Glomerular endothelial cell (primary cell): ENCODE measurements around the gene KIFC3. TPM values are rescaled to one million over a fixed set of nuclear protein-coding genes. Genes with fewer than 3 reads are reported as not detected.
"Not testable (repeated sequence)": the region's sequence is repeated elsewhere in the genome, so short reads cannot be mapped to it uniquely, and the experiment has no call there.

ENCODE experiments used
- DNase-seq: peaks from one replicate; pipeline ENCODE4 v3.0.0-alpha.2; 2011; ENCODE audit warnings: low read depth, low spot score; ENCODE audit errors: extremely low read depth
- total RNA-seq: library from RNA; depleted of rRNA; stranded (reverse); fragments of >200 nt; gene quantifications from 2 replicates; pipeline ENCODE4 v1.2.3, GENCODE V29; 2015

KIFC3 gene
- total RNA-seq, 1 donor from 2014 or later, result 76.7 TPM

DNA sequence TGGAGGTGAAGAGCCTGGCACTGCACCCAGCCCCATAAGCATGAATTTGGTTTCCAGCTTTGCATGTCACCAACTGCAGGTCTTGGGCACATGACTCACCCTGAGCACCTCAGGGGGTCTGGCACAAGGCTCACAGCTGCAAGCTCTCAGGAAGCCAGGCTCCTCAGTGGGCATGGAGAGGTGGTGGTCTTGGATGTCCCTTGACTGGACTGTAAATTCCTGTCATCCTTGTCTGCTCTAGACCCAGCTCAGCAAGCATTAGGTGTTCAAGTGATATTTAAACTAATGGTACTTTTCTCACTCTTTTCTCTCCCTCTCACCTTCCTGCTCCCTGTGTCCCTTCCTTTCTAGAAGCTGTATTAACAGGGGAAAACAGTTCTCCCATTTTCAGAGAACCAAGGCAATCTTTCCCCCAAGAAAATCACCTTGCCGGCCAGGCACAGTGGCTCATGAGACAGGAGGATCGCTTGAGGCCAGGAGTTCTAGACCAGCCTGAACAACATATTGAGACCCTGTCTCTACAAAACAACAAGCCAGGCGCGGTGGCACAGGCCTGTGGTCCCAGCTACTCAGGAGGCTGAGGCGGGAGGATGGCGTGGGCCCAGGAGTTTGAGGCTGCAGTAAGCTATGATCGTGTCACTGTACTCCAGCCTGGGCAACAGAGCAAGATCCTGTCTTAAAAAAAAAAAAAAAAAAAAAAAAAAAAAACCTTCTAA is 5.1 kb upstream of the KIFC3 start:
- no peak for DNase-seq

- DNase-seq, result no peak
Observed at GRCh38 chr16:57805176-57805575, 2.9 kb upstream of the KIFC3 start.

DNA sequence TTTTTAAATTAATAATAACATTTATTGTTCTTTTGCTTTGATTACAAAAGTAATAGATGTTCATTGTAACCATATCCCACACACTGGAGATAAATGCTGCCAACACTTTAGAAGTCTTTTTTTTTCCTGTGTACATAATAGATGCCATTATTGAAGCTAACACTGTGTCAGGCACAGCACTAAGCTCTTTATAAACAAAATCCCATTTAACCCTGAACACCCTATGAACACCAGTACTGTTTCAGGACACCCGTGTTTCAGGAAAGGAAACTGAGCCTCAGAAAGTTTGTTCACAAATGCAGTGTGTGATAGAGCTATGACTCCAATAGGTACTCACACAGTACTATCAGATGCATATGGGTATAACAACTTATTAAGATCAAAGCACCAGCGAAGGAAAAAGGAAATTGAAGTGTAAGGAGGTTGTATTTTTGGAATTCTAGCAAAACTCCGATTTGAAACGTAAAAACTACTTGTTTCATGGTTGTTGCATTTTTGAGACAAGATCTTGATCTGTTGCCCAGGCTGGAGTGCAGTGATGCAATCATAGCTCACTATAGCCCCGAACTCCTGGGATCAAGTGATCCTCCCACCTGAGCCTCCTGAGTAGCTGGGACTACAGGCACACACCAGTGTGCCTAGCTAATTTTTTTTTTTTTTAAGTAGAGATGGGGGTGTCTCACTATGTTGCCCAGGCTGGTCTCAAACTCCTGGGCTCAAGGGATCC is 2.0 kb upstream of the KIFC3 start:
- no peak for DNase-seq

DNA sequence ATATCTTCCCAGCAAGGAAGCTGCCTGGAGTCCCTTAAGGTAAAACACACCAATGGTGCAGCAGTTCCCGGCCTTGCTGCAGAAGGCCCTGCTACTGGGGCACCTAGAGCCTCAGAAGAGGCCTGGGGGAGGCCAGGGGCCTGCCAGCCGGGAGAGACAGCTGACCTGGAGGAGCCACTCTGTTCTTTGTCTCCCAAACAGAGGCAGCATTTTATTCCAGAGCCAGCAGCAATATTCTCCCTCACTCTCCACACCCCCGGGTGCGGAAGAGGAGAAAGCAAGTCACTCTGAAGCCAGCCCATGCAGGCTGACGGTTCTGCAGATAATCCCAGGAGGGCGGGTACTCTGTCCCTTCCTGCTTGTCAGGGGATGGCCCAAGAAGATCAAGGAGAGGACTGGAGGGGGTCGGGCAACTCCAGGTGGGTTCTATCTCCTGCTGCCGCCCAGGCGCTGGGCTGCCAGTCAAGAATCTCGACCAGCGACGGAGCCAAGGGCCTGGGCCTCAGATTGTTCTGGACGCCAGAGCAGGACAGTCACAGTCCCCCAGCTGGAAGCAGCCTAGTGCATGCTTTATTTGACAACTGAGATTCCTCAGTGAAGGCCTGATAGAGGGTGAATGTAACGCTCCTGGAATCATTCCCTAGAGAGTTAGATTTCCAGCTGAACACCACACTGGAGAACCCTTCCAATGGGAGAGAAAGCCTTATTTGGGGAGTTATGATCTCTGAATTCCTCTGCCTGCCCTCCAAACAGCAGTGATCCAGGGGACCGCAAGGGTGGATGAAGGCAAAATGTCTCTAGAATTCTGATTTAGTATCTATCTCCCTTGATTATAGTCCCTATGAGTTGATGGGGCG is 1.1 kb upstream of the KIFC3 start:
- DNase-seq, result no peak

DNA sequence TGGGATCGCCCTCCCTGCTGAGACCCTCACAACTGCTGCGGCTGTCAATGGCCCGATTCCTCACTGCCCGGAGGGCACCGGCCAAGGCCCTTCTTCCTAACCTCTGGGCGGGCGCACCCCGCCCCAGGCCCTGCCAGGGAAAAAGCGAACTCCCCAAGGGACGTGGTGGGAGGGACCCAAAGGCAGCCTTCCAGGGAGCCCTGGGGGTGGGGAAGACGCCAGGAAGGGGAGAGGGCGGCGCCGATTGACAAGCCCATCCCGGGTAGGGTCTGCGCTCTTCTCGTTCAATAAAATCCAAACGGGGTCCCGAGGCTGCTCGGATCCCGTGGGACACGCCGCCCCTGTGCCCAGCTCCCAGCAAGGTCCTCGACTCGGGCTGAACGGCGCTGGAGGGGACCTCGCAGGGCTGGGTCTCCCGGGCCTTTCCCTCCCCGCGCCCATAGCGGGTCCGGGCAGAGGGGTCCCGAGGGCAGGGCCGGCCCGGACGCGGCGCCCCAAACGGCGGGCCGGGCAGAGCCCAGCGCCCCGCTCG is 416 bp downstream of the KIFC3 start:
- DNase-seq, result no peak

DNA sequence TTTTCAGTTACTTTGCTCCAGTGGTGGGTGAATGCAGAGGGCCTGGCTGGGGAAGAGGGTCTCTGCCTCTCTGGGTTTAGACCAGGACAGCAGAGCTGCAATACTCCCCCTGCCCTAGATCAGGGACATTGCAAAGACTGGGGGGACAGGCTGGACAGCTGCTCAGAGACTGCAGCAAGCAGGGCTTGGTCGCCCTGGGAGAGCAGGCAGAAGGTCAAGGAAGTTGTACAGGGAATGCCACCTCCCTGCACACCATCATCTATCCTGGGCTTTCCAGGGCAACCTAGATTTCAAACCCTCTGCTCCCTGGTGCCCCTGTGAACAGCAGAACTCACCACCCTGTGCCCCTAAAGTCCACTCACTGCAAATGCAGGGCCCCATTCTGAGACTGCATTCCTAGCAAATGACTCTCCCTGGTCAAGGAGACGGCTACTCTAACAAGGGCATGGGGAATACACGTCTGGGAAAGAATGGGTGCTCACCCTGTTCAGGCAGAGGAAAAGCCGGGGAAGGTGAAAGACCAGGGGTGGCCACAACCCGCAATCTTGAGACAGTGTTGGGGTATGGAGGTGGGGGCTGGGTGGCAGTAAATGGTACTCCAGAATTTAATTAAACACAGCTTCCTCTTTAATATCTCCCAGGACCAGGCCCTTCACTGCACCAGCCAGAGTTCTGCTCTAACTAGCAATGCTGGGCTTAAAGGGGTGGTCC is 1.0 kb downstream of the KIFC3 start:
- DNase-seq, result no peak

DNA sequence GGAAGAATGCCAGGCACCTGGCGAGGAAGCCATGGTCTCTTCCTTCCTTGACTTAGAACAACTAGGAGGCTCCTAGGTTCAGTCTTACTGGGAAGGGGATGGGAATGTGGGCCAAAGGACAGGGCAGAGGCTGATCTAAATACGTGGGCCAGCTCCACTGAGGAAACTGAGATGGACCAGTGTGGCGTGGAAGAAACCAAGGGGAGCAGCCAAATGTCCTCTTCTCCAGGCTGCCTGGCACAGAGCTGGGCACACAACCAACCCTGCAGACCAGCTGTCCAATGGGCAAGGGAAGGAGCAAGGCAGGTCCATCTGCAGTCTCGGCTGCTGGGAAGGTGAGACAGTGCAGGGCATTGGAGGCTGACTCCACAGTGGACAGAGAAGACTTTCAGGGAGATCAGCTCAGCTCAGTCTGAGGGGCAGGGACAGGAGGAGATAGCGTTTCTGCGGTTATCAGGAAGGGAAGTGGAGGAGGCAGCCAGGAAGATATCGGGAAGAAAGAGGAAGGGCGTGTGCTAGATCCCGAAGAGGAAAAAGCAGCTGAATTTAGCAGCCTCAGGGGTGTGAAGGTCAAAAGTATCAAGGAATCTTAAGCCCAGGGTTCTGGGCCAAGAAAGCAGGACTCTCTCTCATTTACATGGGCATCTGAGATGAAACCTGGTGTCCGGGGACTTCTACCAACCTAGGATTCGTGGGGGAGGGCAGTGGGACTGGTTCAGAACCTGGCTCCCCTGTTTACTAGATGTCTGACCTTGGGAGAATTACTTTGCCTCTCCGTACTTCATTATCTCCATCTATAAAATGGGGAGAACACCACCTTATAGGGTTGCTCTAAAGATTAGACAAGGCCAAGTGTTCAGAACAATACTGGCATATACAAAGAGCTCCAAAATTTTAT is 1.8 kb downstream of the KIFC3 start:
- no peak for DNase-seq

GRCh38 chr16:57799600-57800199 is 2.6 kb downstream of the KIFC3 start:
- DNase-seq, result no peak

- DNase-seq, result no peak
Observed at GRCh38 chr16:57798953-57799599, 3.2 kb downstream of the KIFC3 start.

GRCh38 chr16:57798267-57798810 is 4.0 kb downstream of the KIFC3 start:
- DNase-seq, result no peak

DNA sequence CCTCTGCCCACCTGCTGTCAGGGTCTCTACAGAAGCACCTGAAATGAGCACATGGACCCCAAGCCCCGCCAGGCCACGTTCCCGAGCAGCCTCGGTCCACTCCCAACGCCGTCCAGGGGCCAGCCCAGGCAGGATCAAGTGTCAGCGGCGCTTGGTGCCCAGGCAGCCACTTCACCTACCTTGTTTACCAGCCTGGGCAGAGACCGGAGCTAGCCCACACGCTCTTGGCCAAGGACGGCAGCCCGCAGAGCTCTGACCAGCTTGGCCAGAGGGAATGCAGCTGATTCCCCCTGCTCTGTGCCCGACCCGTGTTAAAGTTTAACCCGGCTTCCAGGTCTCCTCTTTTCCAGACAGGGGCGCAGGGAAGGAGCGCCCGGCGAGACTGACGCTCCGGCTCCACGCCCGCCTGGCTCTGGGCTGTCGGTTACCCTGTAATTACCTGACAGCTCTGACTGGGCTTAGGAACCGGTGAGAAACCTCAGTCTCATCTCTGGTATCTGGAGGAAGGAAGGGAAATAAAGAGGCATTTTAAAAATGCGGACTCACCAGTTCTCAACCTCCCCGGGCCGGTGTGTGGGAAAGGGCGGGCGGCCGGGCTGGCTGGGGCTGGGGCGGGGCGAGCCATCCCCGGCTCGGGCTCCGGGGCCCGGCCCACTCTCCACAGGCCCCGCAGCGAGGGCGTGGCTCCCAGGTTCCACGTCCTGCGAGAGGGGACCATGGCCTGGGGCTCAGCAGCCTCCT is 4.6 kb downstream of the KIFC3 start:
- DNase-seq, result no peak

DNA sequence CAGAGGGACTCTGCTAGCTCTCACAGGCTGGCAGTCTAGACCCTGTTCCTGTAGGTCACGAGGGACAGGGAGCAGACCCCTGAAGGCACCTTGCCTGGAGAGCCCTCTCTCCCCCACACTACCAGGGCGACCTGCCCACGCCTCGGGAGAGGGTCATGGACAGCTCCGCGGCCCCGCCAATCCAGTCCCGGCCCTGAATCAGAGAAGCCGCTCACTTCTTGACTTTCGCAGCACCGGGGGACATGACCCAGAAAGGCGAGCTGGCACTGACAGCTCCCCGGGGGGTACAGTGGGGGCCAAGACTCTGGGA is 5.1 kb downstream of the KIFC3 start:
- no peak for DNase-seq

- not testable (repeated sequence) for DNase-seq
Observed at GRCh38 chr16:57796014-57796413, 6.3 kb downstream of the KIFC3 start.

GRCh38 chr16:57795431-57795878 is 6.8 kb downstream of the KIFC3 start:
- no peak for DNase-seq

GRCh38 chr16:57794849-57795430 is 7.4 kb downstream of the KIFC3 start:
- no peak for DNase-seq

DNA sequence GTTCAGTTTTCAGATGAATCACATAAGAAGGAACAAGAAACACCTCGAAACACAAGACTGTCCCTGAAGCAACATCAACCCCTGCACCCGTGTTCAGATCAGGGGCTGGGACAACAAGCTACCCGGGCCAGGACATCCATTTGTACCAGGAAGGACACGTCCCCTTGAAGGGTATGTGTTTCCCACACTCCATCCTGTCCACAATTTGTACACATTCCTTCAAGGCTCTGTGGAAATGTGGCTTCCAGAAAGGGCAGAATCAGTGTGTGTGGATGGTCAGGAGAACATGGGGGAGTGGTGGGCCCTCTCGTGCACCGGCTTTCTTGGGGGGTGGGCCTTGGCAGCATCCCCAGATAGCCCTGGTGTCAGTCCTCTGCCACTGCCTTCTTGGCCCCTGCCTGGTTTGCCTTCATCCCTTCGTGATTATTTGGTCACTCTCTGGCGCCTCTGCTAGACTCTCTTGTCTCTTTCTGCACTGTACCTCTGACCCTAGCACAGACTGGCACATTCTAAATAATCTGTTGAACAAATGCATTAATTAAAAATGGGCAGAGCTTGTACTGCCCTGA is 10.3 kb downstream of the KIFC3 start:
- no peak for DNase-seq
